NCI-H2196 (cell line): ENCODE results near the gene SLC23A3.

ENCODE experiments used
- DNase-seq: peaks from one replicate; lab custom pipeline; 2025; ENCODE audit not compliant: unreplicated experiment; lab: John Stamatoyannopoulos, UW

The SLC23A3 gene

DNA sequence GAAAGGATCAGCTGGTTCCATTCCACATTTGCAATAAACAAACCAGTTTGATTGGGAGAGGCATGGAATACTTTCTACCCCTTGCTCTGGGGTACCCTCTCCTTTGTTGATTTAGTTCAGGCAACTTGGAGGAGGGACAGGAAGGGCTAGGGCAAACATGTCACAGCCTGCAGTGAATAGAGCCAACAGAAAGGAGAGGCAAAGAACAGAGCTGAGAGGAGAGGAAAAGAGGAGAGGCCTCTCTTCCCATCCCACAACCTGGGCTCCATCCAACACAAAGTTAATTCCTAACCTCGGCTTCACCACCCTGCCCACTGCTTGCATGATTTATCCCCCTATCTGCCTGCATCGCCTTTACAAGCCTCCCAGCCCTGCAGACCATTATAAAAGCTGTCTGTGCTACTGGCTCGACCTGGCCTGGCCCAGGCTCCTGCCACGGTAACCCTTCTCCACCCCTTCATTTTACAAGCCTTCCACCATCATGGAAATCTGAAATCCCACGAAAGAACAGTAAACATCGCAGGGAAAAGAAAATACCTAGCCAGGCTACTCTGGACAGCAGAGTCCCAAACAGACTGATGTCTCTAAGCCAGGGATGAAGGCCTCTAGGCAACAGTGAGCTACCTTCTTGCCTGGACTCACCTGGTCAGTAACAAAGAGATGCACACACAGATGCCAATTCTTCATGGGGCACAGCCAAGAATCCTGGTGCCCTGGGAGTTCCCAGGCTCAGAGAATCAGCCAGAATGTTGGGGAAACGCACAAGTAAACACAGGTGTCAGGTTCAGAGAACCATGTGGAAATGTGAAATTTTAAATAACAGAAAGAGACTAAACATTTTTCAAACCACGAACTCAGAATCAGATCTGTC, 52.8 kb downstream of the SLC23A3 start:
- DNase-seq, result no peak

DNA sequence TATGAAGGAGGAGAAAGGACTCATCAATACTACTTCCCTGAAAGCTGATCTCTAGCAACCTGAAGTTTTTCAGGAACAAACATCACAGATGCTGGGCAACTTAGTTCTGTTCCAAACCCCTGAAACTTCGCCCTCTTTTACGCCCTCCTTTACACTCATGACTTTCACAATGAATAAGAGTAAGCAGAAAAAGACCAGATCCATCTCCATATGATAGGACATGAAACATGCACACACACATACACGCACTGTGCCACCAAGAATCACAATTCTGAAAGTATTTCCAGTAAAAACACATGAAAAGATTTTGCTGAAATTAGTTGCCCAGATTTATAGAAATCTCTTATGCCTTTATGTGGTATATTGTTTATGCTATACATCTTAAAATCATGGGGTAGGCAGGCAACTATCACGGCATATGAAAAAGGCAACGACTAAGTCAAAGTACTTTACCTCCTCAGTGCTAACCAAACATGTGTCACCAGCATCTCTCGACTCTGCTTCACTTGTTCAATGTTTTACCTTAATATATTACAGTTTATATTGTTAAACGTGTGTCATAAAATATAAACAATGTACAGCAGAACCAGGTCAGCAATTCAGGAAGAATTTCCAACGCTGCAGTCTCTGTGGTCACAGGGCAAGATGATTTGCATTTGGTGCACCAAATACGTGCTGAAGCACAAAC, 57.0 kb downstream of the SLC23A3 start:
- no peak for DNase-seq

DNA sequence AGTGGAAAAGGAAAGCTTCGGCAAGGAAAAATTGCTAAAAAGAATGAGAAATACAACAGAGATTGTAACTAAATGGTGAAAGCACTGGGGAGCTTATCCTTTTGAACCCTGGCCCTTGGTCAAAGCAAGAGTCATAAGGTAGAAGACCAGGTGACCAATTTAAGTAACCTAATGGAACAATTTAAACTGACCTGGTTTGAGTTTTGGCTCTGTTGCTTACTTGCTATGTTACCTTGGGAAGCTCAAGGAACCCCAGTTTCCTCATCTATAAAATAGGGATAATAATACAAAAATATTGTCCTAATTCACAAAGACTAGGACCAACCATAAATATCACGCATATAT, 57.8 kb downstream of the SLC23A3 start:
- no peak for DNase-seq
